ENCODE results near the gene SS18L1.
A peak's percentile ranks its signal among the peaks of the same experiment; 100 is the strongest.

SS18L1 gene

DNA sequence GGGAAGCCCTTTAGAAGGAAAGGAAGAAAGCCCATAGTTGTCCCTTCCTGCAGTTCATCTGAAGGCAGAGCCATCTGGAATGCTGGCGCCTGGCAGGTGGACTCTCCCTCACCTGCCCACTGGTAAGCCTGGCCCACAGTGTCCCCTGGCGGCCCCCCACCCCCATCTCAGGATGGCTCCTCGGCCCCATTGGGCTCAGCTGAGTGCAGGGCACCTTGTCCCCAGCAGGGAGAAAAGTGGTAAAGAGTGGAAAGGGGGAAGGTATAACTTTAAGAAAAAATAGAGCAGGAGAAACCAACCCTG is 12.6 kb downstream of the SS18L1 start:
- no peak for DNase-seq (ENCODE audit: low read depth in 3 of 3)

DNA sequence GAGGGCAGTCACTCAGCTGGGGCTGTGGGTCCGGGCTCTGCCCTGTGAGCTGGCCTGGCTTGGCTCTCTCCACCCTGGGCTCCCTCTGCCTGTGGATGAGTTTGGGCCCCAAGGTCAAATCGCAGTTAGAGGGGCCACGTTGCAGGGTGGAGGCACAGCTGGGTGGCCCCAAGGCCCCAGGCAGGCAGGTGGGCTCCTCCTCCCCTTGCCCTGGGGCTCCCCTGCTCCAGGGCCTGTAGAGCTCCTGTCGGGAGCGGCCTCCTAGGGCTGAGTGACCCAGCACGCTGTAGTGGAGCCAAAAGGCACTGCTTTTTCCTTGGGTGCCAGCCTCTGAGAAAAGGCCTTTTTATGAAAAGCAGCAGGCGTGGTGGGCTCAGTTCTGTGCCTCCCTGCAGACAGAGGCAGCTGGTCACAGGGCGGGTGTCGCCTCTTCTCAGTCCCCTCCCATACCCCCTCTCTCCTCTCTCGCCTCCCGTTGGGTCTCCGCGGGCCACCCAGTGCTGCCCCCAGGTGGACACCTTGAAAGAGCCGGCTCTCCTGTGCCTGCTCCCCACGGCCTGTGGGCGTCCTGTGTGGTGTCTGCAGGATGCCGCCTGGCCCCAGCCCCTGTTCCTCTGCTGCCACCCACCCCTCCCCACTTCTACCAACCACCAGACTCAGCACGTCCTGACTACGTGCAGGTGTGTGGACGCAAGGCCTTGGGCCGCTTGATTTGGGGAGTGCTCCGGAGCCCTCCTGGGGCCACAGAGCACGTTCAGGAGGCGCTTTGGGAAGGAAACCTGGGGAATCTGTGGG is 13.2 kb downstream of the SS18L1 start:
- peak in 2 of 3 experiments; percentile 43 to 71 for DNase-seq (ENCODE audit: low read depth in 3 of 3)

DNA sequence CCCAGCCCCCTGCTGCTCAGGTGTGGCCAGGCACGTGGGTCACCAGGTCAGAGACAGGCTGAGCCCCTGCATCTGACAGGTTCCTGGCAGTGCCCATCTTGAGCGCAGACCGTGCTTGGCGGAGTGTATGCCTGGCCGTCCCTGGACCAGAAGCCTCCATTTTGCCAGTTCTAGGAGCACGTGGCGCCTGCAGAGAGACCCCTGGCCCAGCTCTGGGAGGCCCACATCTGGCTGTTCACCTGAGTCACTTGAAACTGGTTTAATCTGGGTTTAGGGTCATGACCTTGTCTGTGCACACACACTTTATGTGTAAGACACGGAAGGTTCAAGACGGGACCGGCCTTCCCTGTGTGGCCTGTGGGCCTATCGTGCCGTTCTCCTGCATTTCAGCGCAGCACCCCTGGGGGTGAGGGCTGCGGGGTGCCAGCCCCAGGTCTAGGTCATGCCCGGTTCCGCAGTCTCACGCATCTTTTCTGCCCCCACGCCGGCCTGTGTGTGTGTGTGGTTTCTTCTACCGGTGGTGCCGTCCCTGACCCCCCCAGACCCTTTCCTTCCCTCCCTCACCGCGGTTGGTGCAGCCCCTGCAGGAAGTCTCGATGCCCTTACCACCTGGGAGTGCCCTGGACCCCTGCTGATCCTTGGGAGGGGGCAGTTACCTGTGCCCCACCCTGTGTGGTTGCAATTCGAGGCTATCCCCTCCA is 14.0 kb downstream of the SS18L1 start:
- DNase-seq (ENCODE audit: low read depth in 3 of 3) = no peak

DNA sequence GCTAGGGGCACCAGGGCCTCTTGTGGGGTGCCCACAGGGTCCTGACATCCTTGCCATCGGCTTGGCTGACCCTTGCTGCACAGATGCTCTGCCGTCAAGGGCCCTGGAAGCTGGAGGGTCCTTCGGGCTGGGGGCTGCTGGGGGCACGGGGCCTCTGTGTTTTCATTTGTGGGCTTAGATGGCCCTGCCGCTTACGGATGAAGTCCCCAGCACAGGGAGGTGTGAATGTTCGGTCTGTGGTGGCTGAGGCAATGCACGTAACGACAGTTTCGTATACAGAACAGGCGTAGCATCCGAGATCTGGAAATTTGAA is 14.5 kb downstream of the SS18L1 start:
- DNase-seq (ENCODE audit: low read depth in 3 of 3) = no peak

DNA sequence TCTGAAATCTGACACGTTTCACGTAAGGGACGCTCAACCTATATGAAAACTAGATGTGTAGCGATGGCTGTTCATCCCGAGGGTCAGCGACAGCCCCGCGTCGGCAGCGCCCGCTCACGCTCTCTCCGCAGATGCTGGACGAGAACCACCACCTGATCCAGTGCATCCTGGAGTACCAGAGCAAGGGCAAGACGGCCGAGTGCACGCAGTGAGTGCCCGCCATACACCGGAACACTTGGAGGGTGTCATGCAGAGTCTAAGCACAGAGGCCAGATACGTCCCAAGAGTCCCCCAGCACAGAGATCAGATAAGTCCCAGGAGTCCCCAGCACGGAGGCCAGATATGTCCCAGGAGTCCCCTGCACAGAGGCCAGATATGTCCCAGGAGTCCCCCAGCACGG is 15.0 kb downstream of the SS18L1 start:
- no peak for DNase-seq (ENCODE audit: low read depth in 3 of 3)

DNA sequence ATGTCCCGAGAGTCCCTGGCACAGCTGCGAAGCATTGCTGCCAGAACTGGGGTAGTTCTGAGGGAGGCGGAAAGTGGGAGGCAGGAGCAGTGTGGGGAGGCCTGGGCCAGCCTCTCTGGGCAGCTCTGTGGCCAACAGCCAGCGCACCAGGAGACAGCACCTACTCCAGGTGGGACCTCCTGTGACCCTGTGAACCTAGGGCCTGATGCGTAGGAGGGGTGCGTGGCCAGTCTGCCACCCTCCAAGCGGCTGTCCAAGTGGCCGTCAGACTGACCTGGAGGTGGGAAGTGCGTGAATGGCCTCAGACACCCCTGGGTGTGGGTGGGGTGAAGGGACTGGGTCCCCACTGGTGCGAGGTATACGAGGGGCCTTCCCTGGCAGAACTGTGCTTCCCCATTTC is 15.5 kb downstream of the SS18L1 start:
- no peak for DNase-seq (ENCODE audit: low read depth in 3 of 3)

DNA sequence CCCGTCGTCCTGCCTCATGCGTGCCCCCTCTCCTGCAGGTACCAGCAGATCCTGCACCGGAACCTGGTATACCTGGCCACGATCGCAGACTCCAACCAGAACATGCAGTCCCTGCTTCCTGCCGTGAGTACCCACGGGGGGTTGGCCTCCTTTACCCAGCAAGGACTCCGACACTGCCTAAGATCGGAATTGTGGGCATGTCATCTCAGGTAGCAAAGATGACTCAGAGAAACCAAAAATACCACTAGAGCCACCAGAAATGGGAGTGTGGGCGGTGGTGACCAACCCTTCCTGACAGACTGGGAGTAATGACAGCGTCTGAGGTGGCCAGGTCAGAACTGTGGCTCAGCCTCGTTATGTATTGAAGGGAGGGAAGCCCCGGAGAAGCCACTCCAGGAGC is 16.3 kb downstream of the SS18L1 start:
- DNase-seq (ENCODE audit: low read depth in 3 of 3) = peak in 1 of 3 experiments; percentile 75

DNA sequence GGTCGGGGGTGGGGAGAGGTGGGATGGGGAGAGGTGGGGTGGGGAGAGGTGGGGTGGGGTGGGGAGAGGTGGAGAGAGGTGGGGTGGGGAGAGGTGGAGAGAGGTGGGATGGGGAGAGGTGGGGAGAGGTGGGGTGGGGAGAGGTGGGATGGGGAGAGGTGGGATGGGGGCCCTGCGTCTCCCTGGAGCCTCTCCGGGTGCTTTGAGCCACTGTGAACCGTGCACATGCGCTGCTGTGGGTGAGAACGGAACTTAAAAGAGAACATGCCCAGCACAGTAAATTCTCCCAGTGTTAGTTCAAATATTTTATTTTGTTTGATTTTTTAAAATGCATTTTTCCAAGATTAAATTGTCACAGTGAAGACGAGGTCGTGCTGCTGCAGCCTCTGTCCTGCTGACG is 16.7 kb downstream of the SS18L1 start:
- DNase-seq (ENCODE audit: low read depth in 3 of 3) = no peak

DNA sequence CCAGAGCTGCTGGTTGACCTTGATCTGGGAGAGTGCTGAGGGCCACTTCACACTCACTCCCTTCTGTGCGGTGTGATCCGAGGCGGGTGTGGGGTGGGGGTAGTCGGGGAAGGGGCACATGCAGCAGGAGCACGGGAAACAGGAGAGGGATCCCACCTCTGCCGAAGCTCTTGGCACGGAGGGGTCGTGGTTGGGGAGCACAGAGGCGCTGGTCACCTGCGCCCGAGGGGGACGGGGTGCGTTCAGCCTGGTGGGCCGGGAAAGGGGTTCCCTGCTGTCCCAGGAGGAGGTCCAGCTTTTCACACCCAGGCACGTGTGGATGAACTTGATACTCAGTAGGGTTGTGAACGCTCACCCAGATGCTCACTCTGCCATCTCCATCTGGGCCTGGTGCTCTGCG is 17.3 kb downstream of the SS18L1 start:
- DNase-seq (ENCODE audit: low read depth in 3 of 3) = no peak

DNA sequence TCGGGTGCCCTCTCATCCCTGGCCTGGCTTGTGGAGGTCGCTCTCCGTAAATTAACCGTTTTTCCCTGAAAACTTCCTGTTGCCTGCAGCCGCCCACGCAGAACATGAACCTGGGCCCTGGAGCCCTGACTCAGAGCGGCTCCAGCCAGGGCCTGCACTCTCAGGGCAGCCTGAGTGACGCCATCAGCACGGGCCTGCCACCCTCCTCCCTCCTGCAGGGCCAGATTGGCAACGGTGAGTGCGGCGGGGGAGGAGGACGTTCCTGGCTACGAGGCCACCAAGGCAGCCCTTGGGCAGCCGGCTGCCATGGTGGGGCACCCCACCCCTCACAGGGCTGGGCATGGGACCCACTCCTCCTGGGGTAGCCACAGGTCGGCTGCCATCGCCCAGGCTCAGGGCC is 17.8 kb downstream of the SS18L1 start:
- no peak for DNase-seq (ENCODE audit: low read depth in 3 of 3)

DNA sequence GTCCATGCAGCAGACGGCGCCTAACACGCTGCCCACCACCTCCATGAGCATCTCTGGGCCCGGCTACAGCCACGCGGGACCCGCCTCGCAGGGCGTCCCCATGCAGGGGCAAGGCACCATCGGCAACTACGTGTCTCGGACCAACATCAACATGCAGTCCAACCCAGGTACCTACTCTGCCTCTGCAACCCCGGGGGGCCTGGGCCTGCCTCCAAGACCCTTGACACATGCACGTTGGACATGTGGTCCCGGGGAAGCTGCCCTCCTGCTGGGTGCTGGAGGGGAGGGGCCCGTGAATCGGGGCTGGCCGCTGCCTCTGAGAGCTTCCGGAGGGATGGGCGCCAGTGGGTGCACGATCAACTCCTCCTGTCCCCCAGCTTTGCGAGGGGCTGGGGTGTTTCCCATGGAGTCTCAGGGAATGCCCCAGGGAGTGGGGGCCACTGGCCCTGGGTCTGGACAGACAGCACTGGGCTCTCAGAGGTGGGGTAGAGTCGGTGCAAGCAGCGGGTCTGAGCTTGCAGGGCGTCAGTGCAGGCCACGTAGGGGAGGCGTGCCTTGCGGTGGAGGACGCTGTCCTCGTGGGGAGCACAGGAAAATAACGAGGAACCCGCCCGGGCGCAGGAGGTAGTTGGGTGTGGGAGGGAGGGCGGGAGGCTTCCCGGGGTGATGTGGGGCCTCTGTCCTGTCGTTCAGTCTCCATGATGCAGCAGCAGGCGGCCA is 19.4 kb downstream of the SS18L1 start:
- DNase-seq (ENCODE audit: low read depth in 3 of 3) = no peak

DNA sequence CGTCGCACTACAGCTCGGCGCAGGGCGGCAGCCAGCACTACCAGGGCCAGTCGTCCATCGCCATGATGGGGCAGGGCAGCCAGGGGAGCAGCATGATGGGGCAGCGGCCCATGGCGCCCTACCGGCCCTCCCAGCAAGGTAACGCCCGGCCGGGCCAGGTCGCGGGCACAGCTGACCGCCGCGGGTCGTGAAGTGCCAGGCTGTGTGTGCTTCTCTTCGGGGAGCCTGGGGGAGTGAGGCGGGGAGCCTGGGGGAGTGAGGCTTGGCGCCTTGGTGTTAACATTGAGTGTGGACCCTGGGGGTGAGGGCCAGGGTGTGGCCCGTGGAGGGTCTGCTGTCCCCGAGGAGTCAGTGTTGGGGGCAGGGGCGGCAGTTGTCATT is 19.9 kb downstream of the SS18L1 start:
- no peak for DNase-seq (ENCODE audit: low read depth in 3 of 3)

DNA sequence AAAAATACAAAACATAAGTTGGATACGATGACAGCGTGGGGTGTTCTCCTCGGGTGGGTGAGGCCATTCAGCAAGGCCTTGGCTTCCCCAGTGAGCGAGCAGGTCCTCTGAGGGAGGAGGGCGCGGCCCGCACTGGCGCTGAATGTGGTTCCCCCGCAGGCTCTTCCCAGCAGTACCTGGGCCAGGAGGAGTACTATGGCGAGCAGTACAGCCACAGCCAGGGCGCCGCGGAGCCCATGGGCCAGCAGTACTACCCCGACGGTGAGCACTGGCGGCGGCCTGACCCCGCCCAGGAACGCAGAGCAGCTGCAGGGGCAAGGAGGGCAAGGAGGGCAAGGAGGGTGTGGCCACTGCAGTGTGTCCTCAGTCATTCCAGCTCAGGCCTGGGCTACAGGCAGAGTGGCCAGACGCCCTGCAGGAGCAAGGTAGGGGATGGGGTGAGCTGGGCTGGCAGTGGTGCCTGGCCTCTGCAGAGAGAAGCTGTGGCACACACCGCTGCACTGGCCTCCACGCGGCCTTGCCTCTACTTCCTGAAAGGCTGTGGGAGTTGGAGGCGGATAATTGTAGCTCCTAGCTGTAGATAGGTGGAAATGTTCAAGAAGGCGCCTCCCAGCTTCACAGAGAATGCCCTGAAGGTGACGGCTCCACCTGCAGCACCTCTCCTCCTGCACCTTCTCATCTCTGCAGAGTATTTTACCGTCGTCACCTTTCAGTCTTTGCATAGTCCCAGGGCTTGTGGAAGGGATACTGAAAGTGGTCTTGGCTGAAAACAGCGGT is 20.6 kb downstream of the SS18L1 start:
- no peak for DNase-seq (ENCODE audit: low read depth in 3 of 3)

DNA sequence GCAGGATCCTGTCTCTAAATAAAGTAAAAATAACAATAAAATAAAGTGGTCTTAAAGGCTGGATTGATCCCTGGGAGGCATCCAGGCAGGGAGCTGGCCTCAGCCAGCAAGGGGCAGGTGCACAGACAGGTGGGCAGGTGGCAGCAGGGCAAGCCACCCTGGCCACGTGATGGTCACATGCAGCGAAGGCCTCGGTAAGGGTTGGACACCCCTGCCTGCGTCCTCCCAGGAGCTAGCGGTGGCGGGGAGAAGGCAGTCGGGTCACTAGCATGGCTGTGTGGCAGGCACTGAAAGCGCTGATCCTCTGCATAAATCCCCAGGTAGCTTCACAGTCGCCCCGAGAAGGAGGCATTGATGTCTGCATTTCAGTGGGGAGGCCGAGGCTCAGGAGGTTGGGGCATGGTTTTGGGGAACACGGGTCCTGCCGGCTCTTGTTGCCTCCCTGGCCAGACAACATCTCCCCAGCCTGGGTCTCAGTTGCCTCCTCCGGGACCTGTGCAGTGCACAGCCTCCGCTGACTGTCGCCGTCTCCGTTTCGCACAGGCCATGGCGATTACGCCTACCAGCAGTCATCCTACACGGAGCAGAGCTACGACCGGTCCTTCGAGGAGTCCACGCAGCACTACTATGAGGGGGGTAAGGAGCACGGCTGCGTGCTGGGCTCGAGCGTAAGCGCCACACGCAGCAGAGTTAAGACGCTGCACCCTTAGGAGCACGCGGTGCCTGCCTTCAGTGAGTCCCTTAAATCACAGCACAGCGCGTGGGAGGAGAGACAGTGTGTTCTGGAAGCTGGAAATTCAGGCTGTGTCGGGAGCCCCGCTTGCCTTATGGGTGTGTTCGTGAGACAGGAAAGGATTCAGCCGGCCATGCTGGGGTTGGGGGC is 21.6 kb downstream of the SS18L1 start:
- no peak for DNase-seq (ENCODE audit: low read depth in 3 of 3)

DNA sequence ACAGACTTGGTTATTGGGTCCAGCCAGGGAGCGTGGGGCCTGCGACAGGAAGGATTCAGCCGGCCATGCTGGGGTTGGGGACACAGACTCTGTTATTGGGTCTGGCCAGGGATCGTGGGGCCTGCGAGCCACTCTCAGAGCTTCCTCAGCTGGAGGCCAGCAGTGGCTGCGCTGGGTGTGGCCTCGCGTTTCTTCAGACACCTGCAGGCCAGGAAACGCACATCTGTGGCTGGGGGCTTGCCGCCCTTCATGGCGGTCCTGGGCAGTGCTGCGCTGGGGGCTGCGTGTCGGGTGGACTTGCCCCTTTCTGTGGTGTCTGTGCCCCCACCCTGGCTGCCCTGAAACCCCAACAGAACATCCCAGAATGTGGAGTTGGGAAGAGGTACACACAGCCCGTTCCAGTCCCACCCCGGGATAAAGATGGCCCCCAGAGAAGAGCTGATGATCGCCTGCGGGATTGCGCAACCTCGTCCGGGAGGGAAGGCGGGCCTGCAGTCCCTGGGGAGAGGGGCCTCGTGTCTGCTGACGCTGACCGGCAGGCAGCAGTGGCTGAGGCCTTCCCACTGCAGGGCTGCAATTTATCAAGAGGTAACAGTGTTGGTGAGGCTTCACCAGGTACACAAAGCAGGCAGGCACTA is 22.3 kb downstream of the SS18L1 start:
- DNase-seq (ENCODE audit: low read depth in 3 of 3) = no peak

DNA sequence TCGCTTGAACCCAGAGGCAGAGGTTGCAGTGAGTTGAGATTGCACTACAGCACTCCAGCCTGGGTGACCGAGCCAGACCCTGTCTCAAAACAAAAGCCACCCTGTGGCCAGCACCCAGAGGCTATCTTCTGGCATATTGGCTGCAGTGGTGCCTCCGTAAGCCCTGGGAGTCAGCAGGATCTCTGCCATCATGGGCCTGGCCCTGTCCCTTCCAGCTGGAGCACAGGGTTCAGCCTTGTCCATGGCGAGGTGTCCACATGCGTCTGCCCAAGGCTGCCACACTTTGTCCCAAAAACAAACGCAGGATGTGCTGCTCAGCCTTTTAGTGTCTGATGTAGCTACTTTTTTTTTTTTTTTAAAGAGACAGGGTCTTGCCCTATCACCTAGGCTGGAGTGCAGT is 23.9 kb downstream of the SS18L1 start:
- no peak for DNase-seq (ENCODE audit: low read depth in 3 of 3)

DNA sequence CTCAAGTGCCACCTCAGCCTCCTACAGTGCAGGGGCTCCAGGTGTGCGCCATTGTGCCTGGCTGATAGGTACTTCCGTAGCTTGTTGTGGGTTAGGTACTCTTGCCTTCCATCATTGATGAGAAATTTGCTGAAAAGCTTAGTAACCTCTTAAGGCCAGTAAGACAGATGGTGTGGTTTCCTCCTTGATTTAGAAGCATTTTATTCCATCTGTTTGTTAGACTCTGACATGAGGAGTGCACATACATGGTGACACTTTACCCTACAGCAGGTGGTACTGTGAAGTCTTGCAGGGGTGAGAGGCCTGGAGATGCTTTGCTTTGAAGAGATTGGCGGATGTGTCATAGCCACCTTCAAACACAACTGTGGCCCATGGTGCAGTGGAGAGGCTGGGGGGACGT is 24.5 kb downstream of the SS18L1 start:
- no peak for DNase-seq (ENCODE audit: low read depth in 3 of 3)

DNA sequence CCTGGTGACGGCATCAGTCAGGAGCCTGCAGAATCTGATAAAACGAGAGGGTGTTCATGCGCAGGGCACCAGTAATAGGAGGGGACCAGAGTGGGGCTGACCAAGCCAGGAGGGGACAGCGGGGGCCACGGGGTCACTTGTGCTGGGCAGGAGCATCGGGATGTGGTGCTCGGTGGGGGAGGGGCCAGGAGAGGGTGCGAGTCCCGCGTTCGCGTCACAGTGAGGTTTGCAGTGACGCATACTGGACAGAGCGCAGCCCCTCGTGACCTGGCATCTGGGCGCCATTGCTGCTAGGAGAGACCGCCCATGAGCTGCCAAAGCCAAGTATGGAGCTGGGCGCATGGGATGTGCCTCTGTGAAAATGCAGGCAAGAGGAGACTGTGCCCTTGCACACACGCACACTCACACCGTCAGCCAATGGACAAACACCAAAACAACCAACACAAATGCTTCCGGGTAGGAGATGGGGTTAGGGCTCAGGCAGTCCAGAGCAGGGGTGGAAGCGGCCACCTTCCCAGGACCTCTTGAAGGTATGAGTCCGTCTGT is 25.4 kb downstream of the SS18L1 start:
- no peak for DNase-seq (ENCODE audit: low read depth in 3 of 3)

DNA sequence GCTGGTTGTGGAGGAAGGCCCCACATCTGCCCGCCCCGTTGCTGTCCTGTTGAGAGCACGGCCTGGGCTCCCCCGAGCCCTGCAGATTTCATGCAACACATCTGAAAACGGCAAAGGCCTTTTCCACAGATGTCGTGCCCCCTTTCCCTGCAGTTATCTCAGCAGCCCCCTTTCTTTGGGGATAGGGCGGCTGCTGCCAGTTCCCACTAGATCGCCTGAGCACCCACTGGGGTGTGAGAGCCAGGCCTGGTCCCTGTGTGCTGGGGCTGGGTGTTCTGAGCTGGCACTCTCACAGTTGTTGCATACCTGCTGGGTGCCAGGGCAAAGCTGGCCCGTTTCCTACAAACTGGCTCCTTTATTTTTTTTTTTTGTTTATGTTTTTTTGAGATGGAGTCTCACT is 27.0 kb downstream of the SS18L1 start:
- DNase-seq (ENCODE audit: low read depth in 3 of 3) = no peak

DNA sequence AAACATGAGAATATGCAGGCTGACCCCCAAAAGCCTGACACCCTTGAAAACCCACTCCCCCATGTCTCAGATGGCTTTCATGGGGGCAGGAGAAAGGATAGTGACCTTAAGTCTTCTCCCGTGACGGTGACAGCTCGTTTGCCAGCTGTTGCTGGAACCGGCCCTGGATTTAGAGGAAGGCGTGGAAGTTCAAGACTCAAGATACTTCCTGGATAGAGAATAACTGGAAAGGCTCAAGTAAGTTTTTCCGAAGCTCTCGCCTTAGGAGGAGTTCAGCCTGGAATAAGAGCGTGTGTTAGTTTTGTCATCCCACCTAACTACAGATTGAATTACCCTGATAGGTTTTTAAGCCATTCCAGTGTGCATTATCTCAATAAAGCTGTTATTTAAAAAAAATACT is 27.7 kb downstream of the SS18L1 start:
- no peak for DNase-seq (ENCODE audit: low read depth in 3 of 3)

DNA sequence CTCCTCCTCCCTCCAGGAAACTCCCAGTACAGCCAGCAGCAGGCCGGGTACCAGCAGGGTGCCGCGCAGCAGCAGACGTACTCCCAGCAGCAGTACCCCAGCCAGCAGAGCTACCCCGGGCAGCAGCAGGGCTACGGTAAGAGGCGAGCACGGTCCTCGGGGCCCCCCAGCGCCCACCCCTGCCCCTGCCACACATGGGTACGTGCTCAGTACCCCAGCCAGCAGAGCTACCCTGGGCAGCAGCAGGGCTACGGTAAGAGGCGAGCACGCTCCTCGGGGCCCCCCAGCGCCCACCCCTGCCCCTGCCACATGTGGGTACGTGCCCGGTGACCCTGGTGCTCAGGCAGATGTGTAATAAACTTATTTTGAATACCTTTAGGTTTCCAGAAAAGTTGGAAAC is 29.1 kb downstream of the SS18L1 start:
- DNase-seq (ENCODE audit: low read depth in 3 of 3) = no peak
